DOHH2 (cell line): ENCODE results near the gene ZBTB4.
"Not testable (repeated sequence)": the region's sequence is repeated elsewhere in the genome, so short reads cannot be mapped to it uniquely, and the experiment has no call there.

ENCODE experiments used
- H3F3A ChIP-seq: fragments of 200-600 bp; sonication (generic), shearing (Covaris generic); 2 replicates; pipeline ENCODE4 v1.6.0; 2016; ENCODE audit warnings: antibody characterized with exemption, mild to moderate bottlenecking; ENCODE audit not compliant: control insufficient read depth, insufficient read depth
- H3K27ac ChIP-seq: fragments of 200-600 bp; sonication (generic); 2 replicates; pipeline ENCODE4 v1.5.1; 2014; ENCODE audit warnings: low read depth, mild to moderate bottlenecking, low read length, moderate library complexity
- H3K27me3 ChIP-seq: fragments of 200-600 bp; sonication (generic); 2 replicates; pipeline ENCODE4 v1.6.1; 2014; ENCODE audit warnings: mild to moderate bottlenecking, low read length, mixed read lengths; ENCODE audit not compliant: control insufficient read depth
- H3K36me3 ChIP-seq: fragments of 200-600 bp; sonication (generic); 2 replicates; pipeline ENCODE4 v1.6.1; 2014; ENCODE audit warnings: mild to moderate bottlenecking, low read length, moderate library complexity, mixed read lengths; ENCODE audit not compliant: control insufficient read depth
- H3K4me1 ChIP-seq: fragments of 200-600 bp; sonication (generic); 2 replicates; pipeline ENCODE4 v1.6.1; 2014; ENCODE audit warnings: mild to moderate bottlenecking, low read length, mixed read lengths; ENCODE audit not compliant: control insufficient read depth
- H3K4me2 ChIP-seq: fragments of 200-600 bp; sonication (generic); 2 replicates; pipeline ENCODE4 v1.6.0; 2014; ENCODE audit warnings: mild to moderate bottlenecking, low read length, moderate library complexity
- H3K4me3 ChIP-seq: fragments of 200-600 bp; sonication (generic); 2 replicates; pipeline ENCODE4 v1.5.1; 2014; ENCODE audit warnings: mild to moderate bottlenecking, low read length, mixed read lengths
- H3K79me2 ChIP-seq: fragments of 200-600 bp; sonication (generic); 2 replicates; pipeline ENCODE4 v1.6.1; 2014; ENCODE audit warnings: mild to moderate bottlenecking, low read length, mixed read lengths; ENCODE audit not compliant: control insufficient read depth
- H3K9me2 ChIP-seq: fragments of 200-600 bp; sonication (generic); replicated peaks from 2 replicates; pipeline ENCODE4 v1.6.1; 2014; ENCODE audit warnings: mild to moderate bottlenecking, low read length, mixed read lengths; ENCODE audit not compliant: control insufficient read depth
- H3K9me3 ChIP-seq: fragments of 200-600 bp; sonication (generic); 2 replicates; pipeline ENCODE4 v1.6.1; 2014; ENCODE audit warnings: antibody characterized with exemption, low read length, mixed read lengths; ENCODE audit not compliant: control insufficient read depth, insufficient read depth
- H4K20me1 ChIP-seq: fragments of 200-600 bp; sonication (generic); 2 replicates; pipeline ENCODE4 v1.6.0; 2014; ENCODE audit warnings: low read depth, mild to moderate bottlenecking, antibody characterized with exemption, low read length, moderate library complexity; ENCODE audit not compliant: control insufficient read depth, insufficient read depth
- EZH2phosphoT487 ChIP-seq: fragments of 200-600 bp; sonication (generic); IDR thresholded peaks from 2 replicates; pipeline ENCODE4 v1.6.1; 2017; ENCODE audit warnings: borderline replicate concordance, mild to moderate bottlenecking, antibody characterized with exemption, low read length, moderate library complexity, mixed read lengths
- TF ChIP-seq, protein P1 (sequence below): fragments of 200-600 bp; sonication (generic); IDR thresholded peaks from one replicate; pipeline ENCODE4 v1.5.1; 2014; ENCODE audit warnings: antibody characterized with exemption, mild to moderate bottlenecking, low read depth, low read length; ENCODE audit not compliant: poor library complexity, severe bottlenecking

ZBTB4 gene

DNA sequence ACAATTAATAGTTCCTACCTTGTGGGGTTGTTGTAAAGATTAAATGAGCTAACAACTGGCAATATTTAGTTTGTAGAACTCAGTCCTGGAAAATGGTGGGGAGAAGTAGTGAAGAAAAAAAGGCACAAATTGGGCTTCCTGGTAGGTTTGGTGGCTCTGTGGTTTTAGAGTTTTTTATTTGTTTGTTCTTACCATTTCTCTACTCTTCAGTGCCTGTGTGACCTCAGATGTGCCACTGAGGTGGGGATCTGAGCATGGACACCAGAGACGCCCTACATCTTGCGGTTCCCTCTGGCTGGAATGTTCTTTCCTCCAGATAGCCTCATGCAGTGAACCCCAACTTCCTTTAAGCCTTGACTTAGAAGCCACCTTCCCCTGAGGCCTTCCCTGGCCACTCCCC lies 7.7 kb downstream of the ZBTB4 start:
- Histone ChIP-seq H3K79me2 (peaks cover 23% of the 10 kb centered on the region), H3K36me3 (no peaks in the 10 kb centered on the region; the same call in 1 of the 2 replicates), H3K27ac (no peak overlapping the region), H4K20me1 (no peaks in the 10 kb centered on the region), H3K4me1 (peaks cover 13% of the 10 kb centered on the region), H3K4me2 (no peak overlapping the region), H3K4me3 (no peak overlapping the region), H3F3A (0 out of 2 replicates have a peak, but pooled peaks cover 3% of the 10 kb centered on the region), H3K9me3 (no peaks in the 10 kb centered on the region), H3K27me3 (no peaks in the 10 kb centered on the region), H3K9me2 (no peaks in the 10 kb centered on the region)
- TF ChIP-seq, protein P1, sequence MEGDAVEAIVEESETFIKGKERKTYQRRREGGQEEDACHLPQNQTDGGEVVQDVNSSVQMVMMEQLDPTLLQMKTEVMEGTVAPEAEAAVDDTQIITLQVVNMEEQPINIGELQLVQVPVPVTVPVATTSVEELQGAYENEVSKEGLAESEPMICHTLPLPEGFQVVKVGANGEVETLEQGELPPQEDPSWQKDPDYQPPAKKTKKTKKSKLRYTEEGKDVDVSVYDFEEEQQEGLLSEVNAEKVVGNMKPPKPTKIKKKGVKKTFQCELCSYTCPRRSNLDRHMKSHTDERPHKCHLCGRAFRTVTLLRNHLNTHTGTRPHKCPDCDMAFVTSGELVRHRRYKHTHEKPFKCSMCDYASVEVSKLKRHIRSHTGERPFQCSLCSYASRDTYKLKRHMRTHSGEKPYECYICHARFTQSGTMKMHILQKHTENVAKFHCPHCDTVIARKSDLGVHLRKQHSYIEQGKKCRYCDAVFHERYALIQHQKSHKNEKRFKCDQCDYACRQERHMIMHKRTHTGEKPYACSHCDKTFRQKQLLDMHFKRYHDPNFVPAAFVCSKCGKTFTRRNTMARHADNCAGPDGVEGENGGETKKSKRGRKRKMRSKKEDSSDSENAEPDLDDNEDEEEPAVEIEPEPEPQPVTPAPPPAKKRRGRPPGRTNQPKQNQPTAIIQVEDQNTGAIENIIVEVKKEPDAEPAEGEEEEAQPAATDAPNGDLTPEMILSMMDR: no peak
- TF ChIP-seq EZH2phosphoT487: no peak

DNA sequence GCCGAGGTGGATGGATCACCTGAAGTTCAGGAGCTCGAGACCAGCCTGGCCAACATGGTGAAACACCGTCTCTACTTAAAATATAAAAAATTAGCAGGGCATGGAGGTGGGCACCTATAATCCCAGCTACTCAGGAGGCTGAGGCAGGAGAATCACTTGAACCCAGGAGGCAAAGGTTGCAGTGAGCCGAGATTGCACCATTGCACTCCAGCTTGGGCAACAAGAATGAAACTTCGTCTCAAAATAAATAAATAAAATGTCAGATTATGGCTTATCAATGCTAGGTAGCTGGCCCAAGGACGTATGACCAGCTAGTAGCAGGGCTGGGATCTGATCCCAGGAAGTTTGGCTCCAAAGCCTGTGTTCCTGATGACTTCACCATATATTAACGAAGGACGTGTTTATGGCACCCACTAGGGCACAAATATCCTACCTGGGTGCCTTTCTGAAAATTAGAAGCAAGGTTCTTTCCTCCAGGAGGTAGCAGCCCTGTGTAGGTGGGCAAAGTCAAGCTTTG lies 8.9 kb downstream of the ZBTB4 start:
- H3K4me2 ChIP-seq, H3K27ac ChIP-seq, H4K20me1 ChIP-seq, H3F3A ChIP-seq, H3K36me3 ChIP-seq, H3K9me2 ChIP-seq, H3K27me3 ChIP-seq, H3K4me3 ChIP-seq, H3K9me3 ChIP-seq: not testable (repeated sequence)
- Histone ChIP-seq H3K4me1 (peaks cover 21% of the 10 kb centered on the region), H3K79me2 (peaks cover 11% of the 10 kb centered on the region)

- not testable (repeated sequence) for H4K20me1 ChIP-seq, H3K9me2 ChIP-seq
- peaks cover 11% of the 10 kb centered on the region for H3K79me2 ChIP-seq
These were observed 9.6 kb downstream of the ZBTB4 start for GRCh38 chr17:7469843-7470242.

DNA sequence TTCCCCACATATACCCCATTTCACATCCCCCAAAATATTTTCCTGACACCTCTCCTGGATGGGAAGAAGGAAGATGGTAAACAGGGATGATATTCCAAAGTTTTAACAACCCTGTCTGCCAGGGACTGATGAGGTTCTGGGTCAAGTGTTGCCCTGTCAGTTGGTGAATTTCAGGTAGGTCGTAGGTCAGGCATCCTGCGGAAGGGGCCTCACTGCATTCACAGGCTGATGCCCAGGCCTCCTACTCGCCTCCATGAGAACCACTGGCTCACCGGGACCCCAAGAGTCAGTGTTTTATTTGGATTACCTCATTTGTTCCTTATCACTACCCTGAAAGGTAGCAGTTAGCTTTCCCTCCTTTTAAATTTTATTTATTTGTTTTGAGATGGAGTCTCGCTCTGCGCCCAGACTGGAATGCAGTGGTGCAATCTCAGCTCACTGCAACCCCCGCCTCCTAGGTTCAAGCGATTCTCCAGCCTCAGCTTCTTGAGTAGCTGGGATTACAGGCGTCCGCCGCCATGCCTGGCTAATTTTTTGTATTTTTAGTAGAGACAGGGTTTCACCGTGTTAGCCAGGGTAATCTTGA lies 10.5 kb downstream of the ZBTB4 start:
- H3K36me3 ChIP-seq: no peaks in the 10 kb centered on the region; the same call in 1 of the 2 replicates
- peaks cover 21% of the 10 kb centered on the region for H3K4me1 ChIP-seq
- H3K9me3 ChIP-seq: no peaks in the 10 kb centered on the region
- H3K27me3 ChIP-seq: no peaks in the 10 kb centered on the region
- H3K9me2 ChIP-seq: no peaks in the 10 kb centered on the region
- peaks cover 8% of the 10 kb centered on the region for H3K79me2 ChIP-seq
- H3K27ac ChIP-seq: no peak overlapping the region
- H3K4me2 ChIP-seq: no peak overlapping the region
- no peak for TF ChIP-seq EZH2phosphoT487
- TF ChIP-seq, protein P1: no peak
- H3F3A ChIP-seq: 0 out of 2 replicates have a peak, but pooled peaks cover 3% of the 10 kb centered on the region
- no peak overlapping the region for H3K4me3 ChIP-seq
- H4K20me1 ChIP-seq: no peaks in the 10 kb centered on the region

More at GRCh38 chr17:7469843-7470242, 9.6 kb downstream of the ZBTB4 start:
- H3K4me3 ChIP-seq, H3K27ac ChIP-seq, H3F3A ChIP-seq, H3K9me3 ChIP-seq, H3K36me3 ChIP-seq, H3K4me2 ChIP-seq, H3K27me3 ChIP-seq: not testable (repeated sequence)
- H3K4me1 ChIP-seq: peaks cover 21% of the 10 kb centered on the region
